Sigmoid colon (tissue), 4 donors: ENCODE results near the gene GABRB1.

Source experiments
- EP300 ChIP-seq, 4 donors: sonication (generic); formaldehyde crosslinking; IDR thresholded peaks; one replicate each; pipeline ENCODE4 v1.6.1; 2017; ENCODE audit warnings: antibody characterized with exemption in 4 of 4
- POLR2A ChIP-seq, 2 donors: fragments of 450-650 bp; IDR thresholded peaks; one replicate each; pipeline ENCODE4 v1.6.1; 2016; ENCODE audit warnings: antibody characterized with exemption in 2 of 2, mild to moderate bottlenecking in 2 of 2, moderate library complexity in 2 of 2
- POLR2AphosphoS5 ChIP-seq, 4 donors: sonication (generic); formaldehyde crosslinking; IDR thresholded peaks; one replicate each; pipeline ENCODE4 v1.6.1; 2017; ENCODE audit warnings: antibody characterized with exemption in 4 of 4
- TF ChIP-seq, protein P1 (sequence below), 4 experiments: fragments of 450-650 bp in 3 of 4; fragments of 200-600 bp in 1 of 4; IDR thresholded peaks; one replicate each; pipeline ENCODE4 v1.5.1; 2016 to 2019; ENCODE audit warnings: antibody characterized with exemption in 4 of 4, mild to moderate bottlenecking in 3 of 4, moderate library complexity in 2 of 4

DNA sequence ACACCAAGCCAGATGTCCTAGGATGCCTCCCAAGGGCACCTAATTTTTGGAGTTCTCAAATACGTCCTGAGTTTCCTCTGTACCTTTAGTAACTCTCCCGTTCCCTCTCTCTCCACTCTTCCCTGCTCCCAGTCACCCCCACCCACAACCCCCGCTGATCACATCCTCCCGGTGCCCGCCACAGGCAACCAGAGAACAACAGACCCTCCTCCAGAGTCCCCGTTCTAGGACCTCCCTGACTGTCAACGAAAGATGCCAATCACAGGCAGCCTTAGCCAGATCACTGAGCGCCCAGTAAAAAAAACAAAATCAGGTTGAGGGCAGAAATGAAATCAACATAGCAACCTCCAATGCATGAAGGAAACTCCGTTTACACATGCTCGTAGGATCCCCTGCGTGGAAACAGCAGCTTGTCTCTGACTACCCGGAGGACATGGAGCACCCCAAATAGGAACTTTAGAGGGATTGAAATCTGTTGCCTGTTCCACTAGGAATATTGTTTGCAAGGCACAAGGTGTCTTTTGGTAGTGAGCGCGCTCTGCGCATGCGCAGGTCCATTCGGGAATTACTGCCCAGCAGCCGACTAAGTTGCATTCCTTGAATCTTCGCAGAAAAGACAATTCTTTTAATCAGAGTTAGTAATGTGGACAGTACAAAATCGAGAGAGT lies at the start of gene GABRB1:
- TF ChIP-seq POLR2A (IDR thresholded peaks at IDR 0.05) (no peak), POLR2AphosphoS5 (IDR thresholded peaks at IDR 0.05) (no peak), EP300 (IDR thresholded peaks at IDR 0.05) (no peak)
- TF ChIP-seq, protein P1, sequence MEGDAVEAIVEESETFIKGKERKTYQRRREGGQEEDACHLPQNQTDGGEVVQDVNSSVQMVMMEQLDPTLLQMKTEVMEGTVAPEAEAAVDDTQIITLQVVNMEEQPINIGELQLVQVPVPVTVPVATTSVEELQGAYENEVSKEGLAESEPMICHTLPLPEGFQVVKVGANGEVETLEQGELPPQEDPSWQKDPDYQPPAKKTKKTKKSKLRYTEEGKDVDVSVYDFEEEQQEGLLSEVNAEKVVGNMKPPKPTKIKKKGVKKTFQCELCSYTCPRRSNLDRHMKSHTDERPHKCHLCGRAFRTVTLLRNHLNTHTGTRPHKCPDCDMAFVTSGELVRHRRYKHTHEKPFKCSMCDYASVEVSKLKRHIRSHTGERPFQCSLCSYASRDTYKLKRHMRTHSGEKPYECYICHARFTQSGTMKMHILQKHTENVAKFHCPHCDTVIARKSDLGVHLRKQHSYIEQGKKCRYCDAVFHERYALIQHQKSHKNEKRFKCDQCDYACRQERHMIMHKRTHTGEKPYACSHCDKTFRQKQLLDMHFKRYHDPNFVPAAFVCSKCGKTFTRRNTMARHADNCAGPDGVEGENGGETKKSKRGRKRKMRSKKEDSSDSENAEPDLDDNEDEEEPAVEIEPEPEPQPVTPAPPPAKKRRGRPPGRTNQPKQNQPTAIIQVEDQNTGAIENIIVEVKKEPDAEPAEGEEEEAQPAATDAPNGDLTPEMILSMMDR (IDR thresholded peaks at IDR 0.05) = no peak
